ENCODE results near the gene ARHGEF19. TPM values are rescaled to one million over a fixed set of nuclear protein-coding genes. Genes with fewer than 3 reads are reported as not detected.

ARHGEF19 gene
- total RNA-seq, 1 experiment from 2014 or later, result 21.1 TPM

- Histone ChIP-seq H2BK15ac (ENCODE audit: low read depth, low read length) (no peak overlapping the region), H4K8ac (replicated peaks; ENCODE audit: insufficient read length, low read depth, low read length) (no peak overlapping the region), H3K23ac (ENCODE audit: insufficient read length, low read depth, low read length) (no peak overlapping the region), H3K23me2 (ENCODE audit: insufficient read length, low read depth, low read length, poor library complexity, severe bottlenecking) (no peaks in the 10 kb centered on the region), H3K79me1 (ENCODE audit: insufficient read depth, low read depth, low read length, poor library complexity, severe bottlenecking) (no peaks in the 10 kb centered on the region), H3K79me2 (ENCODE audit: insufficient read depth, low read length) (no peaks in the 10 kb centered on the region), H3K4ac (ENCODE audit: low read depth, low read length) (no peak overlapping the region), H3T11ph (ENCODE audit: low read length) (no peak overlapping the region), H3K56ac (ENCODE audit: insufficient read length, low read depth, low read length) (no peak overlapping the region), H2BK20ac (ENCODE audit: low read depth, low read length, poor library complexity, severe bottlenecking) (no peak overlapping the region), H3K9me3 (ENCODE audit: control insufficient read depth, low read depth, low read length) (no peaks in the 10 kb centered on the region), H3K18ac (ENCODE audit: insufficient read length, low read depth, low read length) (no peak overlapping the region), H3K27me3 (ENCODE audit: insufficient read depth, low read length) (no peaks in the 10 kb centered on the region), H3K4me1 (ENCODE audit: insufficient read depth, low read length) (no peaks in the 10 kb centered on the region), H3K27ac (ENCODE audit: insufficient read length, low read depth, low read length) (no peak overlapping the region), H2AK5ac (ENCODE audit: insufficient read length, low read length) (no peak overlapping the region), H4K91ac (ENCODE audit: insufficient read length, low read depth, low read length) (no peak overlapping the region), H4K5ac (ENCODE audit: insufficient read length, low read depth, low read length) (no peak overlapping the region), H3K14ac (ENCODE audit: insufficient read depth, low read length) (no peak overlapping the region), H3K4me2 (ENCODE audit: insufficient read depth, insufficient read length, low read length) (no peak overlapping the region), H2BK5ac (ENCODE audit: insufficient read length, low read length) (no peak overlapping the region), H3K9ac (ENCODE audit: extremely low read depth, insufficient read length, low read length) (no peak overlapping the region), H4K20me1 (ENCODE audit: control insufficient read depth, insufficient read depth, insufficient read length) (no peaks in the 10 kb centered on the region), H2AFZ (ENCODE audit: low read length) (no peak overlapping the region), H2BK12ac (ENCODE audit: insufficient read length, low read depth, low read length) (no peak overlapping the region), H2BK120ac (ENCODE audit: low read depth, low read length, poor library complexity, severe bottlenecking) (no peak overlapping the region)
- Mint-ChIP-seq H3K4me1 (peaks cover 6 to 14% of the 10 kb centered on the region in 2 experiments), H3K4me3 (no peak overlapping the region; a peak in 1 of 5 replicates), H3K27ac (peak overlapping the region in 1 of 3 experiments; percentile 37; a peak in 2 of 7 replicates), H3K27me3 (ENCODE audit: low read depth) (no peaks in the 10 kb centered on the region), H3K36me3 (ENCODE audit: insufficient read depth in 1 of 3, low read depth in 3 of 3) (peaks cover 4 to 14% (median 11%) of the 10 kb centered on the region in 3 experiments; a peak in 5 of 7 replicates), H3K9me3 (no peaks in the 10 kb centered on the region)
- WGBS (ENCODE audit: extremely low coverage, insufficient read length, low lambda C conversion rate), result no CpG with 5 or more reads among the region's 9 CpGs
- DNase-seq, result no peak
- no peak for TF ChIP-seq CTCF (conservative IDR thresholded peaks at IDR 0.05)
Observed at GRCh38 chr1:16258591-16259135, 46.2 kb upstream of the ARHGEF19 start.
